ENCODE measurements around the gene NUP62. TPM values are rescaled to one million over a fixed set of nuclear protein-coding genes. Genes with fewer than 3 reads are reported as not detected.

Gene NUP62
- polyA plus RNA-seq, 1 donor (not counting 4 experiments of a cell fraction or from before 2014, with no cell fraction given): 12.9 TPM

- H3K79me2 ChIP-seq (ENCODE audit: control insufficient read depth, insufficient read depth, low read length): peaks cover 89% of the 10 kb centered on the region
- TF ChIP-seq EZH2 (IDR thresholded peaks at IDR 0.05; ENCODE audit: low read length) (no peak), CTCF (optimal IDR thresholded peaks at IDR 0.05 in 1 of 3, IDR thresholded peaks at IDR 0.05 in 1 of 3, conservative IDR thresholded peaks at IDR 0.05 in 1 of 3; ENCODE audit: extremely low read depth in 1 of 3, insufficient read depth in 2 of 3, low read length in 3 of 3) (no peak)
- H3K36me3 ChIP-seq (ENCODE audit: control insufficient read depth in 2 of 2, extremely low read depth in 1 of 2, insufficient read depth in 2 of 2, low read length in 2 of 2): peaks cover 28 to 50% of the 10 kb centered on the region in 2 experiments
- H3K4me2 ChIP-seq (ENCODE audit: control insufficient read depth, extremely low read depth, insufficient read depth, low read depth, low read length): no peak overlapping the region
- H2AFZ ChIP-seq (ENCODE audit: control insufficient read depth, low read length): no peak overlapping the region
- peaks cover 2% of the 10 kb centered on the region for H3K9me1 ChIP-seq (ENCODE audit: control insufficient read depth, extremely low read depth, insufficient read depth, low read length)
- H3K4me1 ChIP-seq (ENCODE audit: control insufficient read depth, extremely low read depth, insufficient read depth, low read length): peaks cover 2% of the 10 kb centered on the region
- no peak overlapping the region for H3K27ac ChIP-seq (ENCODE audit: control insufficient read depth, insufficient read depth, low read length)
- no peak overlapping the region for H3K9ac ChIP-seq (ENCODE audit: control insufficient read depth, extremely low read depth, insufficient read depth, low read length)
- no peaks in the 10 kb centered on the region for H3K9me3 ChIP-seq (ENCODE audit: control insufficient read depth, low read depth, low read length)
- dilution Hi-C loops (cut with MboI; ENCODE audit: extremely low pct_ligation_motif_present, low sequenced_read_pairs): no loop called here
- no peaks in the 10 kb centered on the region for H3K27me3 ChIP-seq (ENCODE audit: control insufficient read depth, extremely low read depth, insufficient read depth, low read length)
- H4K20me1 ChIP-seq (ENCODE audit: control insufficient read depth, extremely low read depth, insufficient read depth, low read length): peaks cover 9% of the 10 kb centered on the region
- H3K4me3 ChIP-seq (ENCODE audit: control insufficient read depth in 2 of 3, extremely low read depth in 1 of 3, insufficient read depth in 2 of 3, low read depth in 1 of 3, low read length in 3 of 3): no peak overlapping the region
- DNase-seq (ENCODE audit: low read depth, low spot score) (no peak), FAIRE-seq (no peak)
These were observed 7.2 kb downstream of the NUP62 start for GRCh38 chr19:49921871-49922795.

- Histone ChIP-seq H3K36me3 (ENCODE audit: control insufficient read depth in 2 of 2, extremely low read depth in 1 of 2, insufficient read depth in 2 of 2, low read length in 2 of 2) (peaks cover 30 to 45% of the 10 kb centered on the region in 2 experiments), H4K20me1 (ENCODE audit: control insufficient read depth, extremely low read depth, insufficient read depth, low read length) (peaks cover 9% of the 10 kb centered on the region), H3K9me3 (ENCODE audit: control insufficient read depth, low read depth, low read length) (no peaks in the 10 kb centered on the region), H3K4me3 (ENCODE audit: control insufficient read depth in 2 of 3, extremely low read depth in 1 of 3, insufficient read depth in 2 of 3, low read depth in 1 of 3, low read length in 3 of 3) (no peak overlapping the region), H2AFZ (ENCODE audit: control insufficient read depth, low read length) (no peak overlapping the region), H3K4me2 (ENCODE audit: control insufficient read depth, extremely low read depth, insufficient read depth, low read depth, low read length) (no peak overlapping the region), H3K27me3 (ENCODE audit: control insufficient read depth, extremely low read depth, insufficient read depth, low read length) (no peaks in the 10 kb centered on the region), H3K79me2 (ENCODE audit: control insufficient read depth, insufficient read depth, low read length) (peaks cover 86% of the 10 kb centered on the region), H3K27ac (ENCODE audit: control insufficient read depth, insufficient read depth, low read length) (no peak overlapping the region), H3K9ac (ENCODE audit: control insufficient read depth, extremely low read depth, insufficient read depth, low read length) (no peak overlapping the region), H3K4me1 (ENCODE audit: control insufficient read depth, extremely low read depth, insufficient read depth, low read length) (no peaks in the 10 kb centered on the region), H3K9me1 (ENCODE audit: control insufficient read depth, extremely low read depth, insufficient read depth, low read length) (no peaks in the 10 kb centered on the region)
- dilution Hi-C loops (cut with MboI; ENCODE audit: extremely low pct_ligation_motif_present, low sequenced_read_pairs): no loop called here
- FAIRE-seq (no peak), DNase-seq (ENCODE audit: low read depth, low spot score) (no peak)
- TF ChIP-seq EZH2 (IDR thresholded peaks at IDR 0.05; ENCODE audit: low read length) (no peak), CTCF (optimal IDR thresholded peaks at IDR 0.05 in 1 of 3, IDR thresholded peaks at IDR 0.05 in 1 of 3, conservative IDR thresholded peaks at IDR 0.05 in 1 of 3; ENCODE audit: extremely low read depth in 1 of 3, insufficient read depth in 2 of 3, low read length in 3 of 3) (no peak)
These were observed 8.5 kb downstream of the NUP62 start for GRCh38 chr19:49920624-49921363.

Data from keratinocyte (primary cell).